Transverse colon (tissue), 4 donors: Measurements from ENCODE around the gene NLGN4X. TPM values are rescaled to one million over a fixed set of nuclear protein-coding genes. Genes with fewer than 3 reads are reported as not detected.

Experiments
- DNase-seq: peaks from one replicate; pipeline ENCODE4 v3.0.0-alpha.2; 2019
- H3K27ac ChIP-seq, 4 donors: fragments of 200-600 bp; sonication (generic); 2 replicates each; pipeline ENCODE4 v1.5.1; 2016 to 2018; ENCODE audit warnings: inconsistent platforms in 4 of 4
- H3K27me3 ChIP-seq: fragments of 200-600 bp; sonication (generic); 2 replicates; pipeline ENCODE4 v1.5.1; 2017; ENCODE audit warnings: inconsistent platforms
- H3K36me3 ChIP-seq, 4 donors: fragments of 200-600 bp; sonication (generic); 2 replicates each; pipeline ENCODE4 v1.5.1; 2017 to 2019; ENCODE audit warnings: inconsistent platforms in 4 of 4
- H3K4me1 ChIP-seq, 4 donors: fragments of 200-600 bp; sonication (generic); 2 replicates each; pipeline ENCODE4 v1.5.1; 2017 to 2020; ENCODE audit warnings: inconsistent platforms in 4 of 4
- H3K4me3 ChIP-seq, 4 donors: fragments of 200-600 bp; sonication (generic); 1 replicate in 1 of 4; 2 replicates in 3 of 4; pipeline versions ENCODE4 v1.5.1 to v1.6.1; 2017 to 2019; ENCODE audit warnings: inconsistent platforms in 4 of 4
- H3K9me3 ChIP-seq, 2 donors: fragments of 200-600 bp; sonication (generic); 2 replicates each; pipeline ENCODE4 v1.5.1; 2017 to 2019; ENCODE audit warnings: inconsistent platforms in 2 of 2
- EP300 ChIP-seq: sonication (generic); formaldehyde crosslinking; IDR thresholded peaks from one replicate; pipeline ENCODE4 v1.6.1; 2017; ENCODE audit warnings: antibody characterized with exemption, low read depth
- POLR2A ChIP-seq: fragments of 450-650 bp; IDR thresholded peaks from one replicate; pipeline ENCODE4 v1.6.1; 2016; ENCODE audit warnings: antibody characterized with exemption, mild to moderate bottlenecking, moderate library complexity
- POLR2AphosphoS5 ChIP-seq, 3 donors: sonication (generic); formaldehyde crosslinking; IDR thresholded peaks; one replicate each; pipeline ENCODE4 v1.6.1; 2016; ENCODE audit warnings: antibody characterized with exemption in 3 of 3
- WGBS, 2 donors: methylation state at CpG; one replicate each; pipeline ENCODE4 v1.1.5; 2018; ENCODE audit warnings: low coverage in 1 of 2; 5-methylcytosine and 5-hydroxymethylcytosine counted together
- in situ Hi-C, 4 donors: fragments of 200-750 bp; cut with MboI; loops; one replicate each; pipeline versions ENCODE4 v1.15.0 to v1.15.1; 2017; ENCODE audit warnings: low sequenced_read_pairs in 3 of 4, low pct_ligation_motif_present in 1 of 4, low pct_unique_long_range_greater_than_20kb in 1 of 4
- intact Hi-C: fragments of 100-400 bp; cut with DNase I; formaldehyde crosslinking; loops from one replicate; pipeline ENCODE4 v1.15.1; 2023; ENCODE audit warnings: low total_unique reads
- total RNA-seq, 4 donors: library from RNA; depleted of rRNA; stranded (reverse); fragments of >200 nt; gene quantifications; one replicate each; pipeline ENCODE4 v1.1.0, GENCODE V29; 2016
- TF ChIP-seq, protein P1 (sequence below), 5 experiments: fragments of 200-600 bp in 3 of 5; fragments of 450-650 bp in 2 of 5; sonication (generic) in 3 of 5; IDR thresholded peaks; 1 replicate in 2 of 5; 2 replicates in 3 of 5; pipeline ENCODE4 v1.5.1; 2016 to 2017; ENCODE audit warnings: antibody characterized with exemption in 5 of 5, inconsistent platforms in 3 of 5, mild to moderate bottlenecking in 2 of 5, moderate library complexity in 1 of 5

NLGN4X gene
- total RNA-seq, 4 donors from 2014 or later: 0.96 to 1.7 (median 1.5) TPM; not detected in 1

DNA sequence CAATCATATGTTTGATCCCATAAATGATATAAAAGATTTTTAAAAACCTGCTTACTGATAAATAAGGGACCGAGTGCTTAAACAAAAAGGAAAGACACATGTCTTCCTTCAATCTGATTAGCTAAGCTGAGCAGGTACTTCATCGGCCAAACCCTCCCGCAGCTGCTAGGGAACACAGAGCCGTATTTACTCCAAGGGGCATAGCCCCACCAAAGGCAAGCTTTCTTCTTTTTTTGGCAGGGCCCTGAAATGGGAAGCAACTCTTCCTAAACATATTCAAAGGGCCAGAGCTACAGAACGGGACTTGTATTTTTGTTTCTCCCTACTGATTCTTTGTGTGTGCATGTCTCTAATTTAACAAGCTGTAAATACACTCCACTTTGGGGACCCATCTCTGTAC is 337.3 kb downstream of the NLGN4X start:
- DNase-seq: no peak
- no peaks in the 10 kb centered on the region for H3K27me3 ChIP-seq
- no peak overlapping the region for H3K4me3 ChIP-seq
- H3K27ac ChIP-seq: no peak overlapping the region
- no peak for TF ChIP-seq EP300
- H3K4me1 ChIP-seq: no peaks in the 10 kb centered on the region
- in situ Hi-C loops (no loop called here), intact Hi-C loops (no loop called here)
- WGBS, 2 donors: 85% methylated on average over 5 of the region's 5 CpGs; no CpG with 5 or more reads in 1 of the 2 donors
- no peaks in the 10 kb centered on the region for H3K36me3 ChIP-seq
- H3K9me3 ChIP-seq: no peaks in the 10 kb centered on the region

GRCh38 chrX:5876984-5877596 is 351.6 kb downstream of the NLGN4X start:
- Histone ChIP-seq H3K9me3 (no peaks in the 10 kb centered on the region), H3K36me3 (no peaks in the 10 kb centered on the region), H3K27ac (no peak overlapping the region), H3K4me3 (no peak overlapping the region), H3K27me3 (no peaks in the 10 kb centered on the region), H3K4me1 (no peaks in the 10 kb centered on the region)
- DNase-seq: peak; percentile 9
- WGBS, 2 donors: 52 to 86% methylated on average over 4 to 12 of the region's 12 CpGs
- in situ Hi-C loops: no loop called here
- TF ChIP-seq, protein P1, sequence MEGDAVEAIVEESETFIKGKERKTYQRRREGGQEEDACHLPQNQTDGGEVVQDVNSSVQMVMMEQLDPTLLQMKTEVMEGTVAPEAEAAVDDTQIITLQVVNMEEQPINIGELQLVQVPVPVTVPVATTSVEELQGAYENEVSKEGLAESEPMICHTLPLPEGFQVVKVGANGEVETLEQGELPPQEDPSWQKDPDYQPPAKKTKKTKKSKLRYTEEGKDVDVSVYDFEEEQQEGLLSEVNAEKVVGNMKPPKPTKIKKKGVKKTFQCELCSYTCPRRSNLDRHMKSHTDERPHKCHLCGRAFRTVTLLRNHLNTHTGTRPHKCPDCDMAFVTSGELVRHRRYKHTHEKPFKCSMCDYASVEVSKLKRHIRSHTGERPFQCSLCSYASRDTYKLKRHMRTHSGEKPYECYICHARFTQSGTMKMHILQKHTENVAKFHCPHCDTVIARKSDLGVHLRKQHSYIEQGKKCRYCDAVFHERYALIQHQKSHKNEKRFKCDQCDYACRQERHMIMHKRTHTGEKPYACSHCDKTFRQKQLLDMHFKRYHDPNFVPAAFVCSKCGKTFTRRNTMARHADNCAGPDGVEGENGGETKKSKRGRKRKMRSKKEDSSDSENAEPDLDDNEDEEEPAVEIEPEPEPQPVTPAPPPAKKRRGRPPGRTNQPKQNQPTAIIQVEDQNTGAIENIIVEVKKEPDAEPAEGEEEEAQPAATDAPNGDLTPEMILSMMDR (IDR thresholded peaks at IDR 0.05): peak in 3 of 5 experiments; percentile 7 to 30 (median 20)
- TF ChIP-seq POLR2AphosphoS5 (IDR thresholded peaks at IDR 0.05): no peak
- intact Hi-C loops: no loop called here

DNA sequence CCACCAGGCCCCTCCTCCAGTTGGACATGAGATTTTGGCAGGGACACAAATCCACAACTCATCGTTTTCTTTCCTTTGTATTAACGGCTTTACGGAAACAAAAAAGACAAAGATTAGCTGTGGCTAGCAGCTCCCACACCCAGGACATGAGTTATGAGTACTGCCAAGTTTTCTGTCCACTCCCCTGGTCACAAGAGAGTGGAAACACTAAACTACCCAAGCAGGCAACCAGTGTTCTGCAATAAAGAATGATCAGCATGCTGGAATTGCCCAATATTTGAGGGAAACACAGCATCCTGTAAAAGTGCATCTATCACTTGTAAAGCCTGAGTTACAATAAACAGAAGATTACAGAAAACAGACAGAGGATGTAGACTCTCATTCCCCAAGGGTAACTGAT is 358.4 kb downstream of the NLGN4X start:
- Histone ChIP-seq H3K4me3 (no peak overlapping the region), H3K27ac (no peak overlapping the region), H3K27me3 (no peaks in the 10 kb centered on the region), H3K4me1 (no peaks in the 10 kb centered on the region), H3K9me3 (no peaks in the 10 kb centered on the region), H3K36me3 (no peaks in the 10 kb centered on the region)
- in situ Hi-C loops (no loop called here), intact Hi-C loops (no loop called here)
- no peak for DNase-seq
- TF ChIP-seq POLR2A: no peak
- WGBS, 2 donors: 38 to 72% methylated on average over 3 of the region's 3 CpGs

DNA sequence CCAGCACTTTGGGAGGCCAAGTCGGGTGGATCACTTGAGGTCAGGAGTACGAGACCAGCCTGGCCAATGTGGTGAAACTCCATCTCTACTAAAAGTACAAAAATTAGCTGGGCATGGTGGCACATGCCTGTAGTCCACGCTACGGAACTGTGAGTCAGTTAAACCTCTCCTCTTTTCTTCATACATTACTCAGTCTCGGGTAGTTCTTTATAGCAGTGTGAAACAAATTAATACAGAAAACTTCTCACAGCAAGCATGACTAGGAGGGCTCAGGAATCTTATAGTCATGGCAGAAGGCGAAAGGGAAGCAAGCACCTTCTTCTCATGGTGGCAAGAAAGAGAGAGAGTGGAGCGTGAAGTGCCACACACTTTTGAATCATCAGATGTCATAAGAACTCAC is 358.9 kb downstream of the NLGN4X start:
- no peaks in the 10 kb centered on the region for H3K4me1 ChIP-seq
- no peaks in the 10 kb centered on the region for H3K27me3 ChIP-seq
- DNase-seq: no peak
- no peaks in the 10 kb centered on the region for H3K36me3 ChIP-seq
- in situ Hi-C loops (no loop called here), intact Hi-C loops (no loop called here)
- H3K9me3 ChIP-seq: no peaks in the 10 kb centered on the region
- TF ChIP-seq EP300 (no peak), POLR2A (no peak), POLR2AphosphoS5 (IDR thresholded peaks at IDR 0.05) (no peak)
- TF ChIP-seq, protein P1 (IDR thresholded peaks at IDR 0.05): no peak
- H3K27ac ChIP-seq: no peak overlapping the region
- 80 to 82% methylated on average over 1 to 7 of the region's 7 CpGs for WGBS, 2 donors
- H3K4me3 ChIP-seq: no peak overlapping the region

DNA sequence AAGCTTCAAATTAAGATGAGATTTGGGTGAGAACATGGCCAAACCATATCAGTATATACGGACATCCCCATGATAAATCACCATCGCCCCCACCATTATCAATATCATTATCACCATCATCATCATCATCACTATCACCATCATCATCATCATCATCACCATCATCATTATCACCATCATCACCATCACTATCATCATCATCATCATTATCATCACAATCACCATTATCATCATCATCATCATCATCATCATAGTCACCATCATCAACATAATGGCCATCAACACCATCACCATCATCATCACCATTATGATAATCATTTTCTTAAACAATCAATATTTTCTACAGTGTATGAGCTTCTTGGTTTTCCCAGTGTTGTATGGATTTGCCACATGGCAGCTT is 360.9 kb downstream of the NLGN4X start:
- TF ChIP-seq POLR2AphosphoS5 (IDR thresholded peaks at IDR 0.05) (no peak), EP300 (no peak), POLR2A (no peak)
- TF ChIP-seq, protein P1 (IDR thresholded peaks at IDR 0.05): no peak
- 95% methylated on average over 2 of the region's 2 CpGs; no CpG with 5 or more reads in 1 of the 2 donors for WGBS, 2 donors

More for the DNA sequence above, 360.9 kb downstream of the NLGN4X start:
- Histone ChIP-seq H3K36me3 (no peaks in the 10 kb centered on the region), H3K4me1 (no peaks in the 10 kb centered on the region), H3K9me3 (no peaks in the 10 kb centered on the region), H3K27ac (no peak overlapping the region), H3K27me3 (no peaks in the 10 kb centered on the region), H3K4me3 (no peak overlapping the region)
- no peak for DNase-seq
- intact Hi-C loops: no loop called here
- in situ Hi-C loops: no loop called here
